Stromal cell of bone marrow (primary cell): ENCODE measurements around the gene RSRC1.
"Not testable (repeated sequence)": the region's sequence is repeated elsewhere in the genome, so short reads cannot be mapped to it uniquely, and the experiment has no call there.

Experiments
- DNase-seq: peaks from one replicate; pipeline ENCODE4 v3.0.0-alpha.2; 2012; ENCODE audit warnings: low read depth

RSRC1 gene

DNA sequence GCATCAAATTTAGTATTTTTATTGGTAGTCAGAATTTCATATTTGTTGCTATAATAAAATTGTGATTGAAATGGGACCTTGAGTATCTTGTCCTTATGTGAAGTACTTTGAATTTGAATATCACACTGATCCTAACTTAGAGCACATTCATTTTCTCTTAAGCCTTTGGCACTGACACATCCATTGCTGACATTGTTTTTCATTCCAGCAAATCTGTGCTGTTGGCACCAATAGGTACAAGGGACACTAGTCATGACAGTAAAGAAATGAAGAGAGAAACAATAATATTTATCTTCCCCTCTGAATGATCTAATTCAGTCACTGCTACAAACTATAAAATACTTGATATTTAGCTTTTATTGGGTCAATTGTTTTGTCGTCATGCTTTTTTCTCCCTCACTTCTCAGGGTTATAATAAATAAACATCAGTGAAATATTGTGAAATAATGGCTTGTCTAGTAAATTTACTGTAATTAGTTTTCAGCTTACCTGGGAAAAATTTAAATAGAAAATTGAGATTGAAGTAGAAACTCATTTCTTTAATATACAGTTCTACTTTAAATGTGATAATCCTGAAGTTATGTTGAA, 294.3 kb downstream of the RSRC1 start:
- DNase-seq = no peak

DNA sequence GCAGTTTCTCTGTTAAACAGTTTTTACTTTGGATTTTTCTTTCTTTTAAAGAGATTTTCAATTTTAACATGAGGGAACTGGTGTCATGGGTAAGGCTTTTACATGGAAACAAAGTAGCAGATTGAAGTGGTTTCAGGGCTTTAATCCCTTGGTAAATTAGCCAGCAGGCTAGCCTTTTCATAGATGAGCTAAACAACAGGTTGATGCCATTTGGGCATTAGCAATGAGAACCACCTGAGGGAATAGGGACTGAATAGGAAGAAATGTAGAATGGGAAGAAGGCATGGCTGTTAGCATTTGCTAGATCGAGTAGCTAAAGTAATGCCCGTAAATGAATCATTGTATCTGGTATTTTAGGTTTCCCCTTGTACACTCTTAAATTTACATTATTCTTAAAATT, 295.6 kb downstream of the RSRC1 start:
- no peak for DNase-seq

DNA sequence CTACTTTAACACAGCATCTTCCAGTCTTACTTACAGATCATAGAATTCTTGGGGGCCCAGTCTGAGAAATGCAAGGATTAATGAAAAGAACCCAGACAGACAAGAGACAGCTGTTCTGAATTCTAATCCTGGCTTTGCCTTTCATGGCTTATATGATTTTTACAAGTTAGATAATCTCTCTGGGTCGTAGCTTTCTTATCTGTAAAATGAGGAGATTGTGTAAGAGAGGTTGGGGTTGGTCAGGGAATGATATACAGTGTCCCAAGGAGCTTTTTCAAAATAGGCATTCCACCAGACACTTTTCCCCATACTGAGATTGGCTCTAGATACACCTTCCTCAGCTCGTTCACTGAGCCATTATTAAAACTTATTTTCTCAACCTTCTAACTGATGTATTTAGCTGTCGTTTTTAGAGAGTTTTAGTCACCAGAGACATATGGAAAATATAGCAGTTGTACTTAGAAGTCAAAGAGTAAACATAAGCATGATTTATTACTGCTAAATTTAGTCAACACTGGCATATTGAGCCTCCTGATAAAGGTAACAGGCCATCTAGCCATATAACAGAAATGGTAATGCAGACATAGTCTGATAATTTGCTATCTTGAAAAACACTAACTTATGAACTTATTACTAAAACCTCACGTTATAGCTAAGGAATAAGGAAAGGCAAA, 298.1 kb downstream of the RSRC1 start:
- no peak for DNase-seq

DNA sequence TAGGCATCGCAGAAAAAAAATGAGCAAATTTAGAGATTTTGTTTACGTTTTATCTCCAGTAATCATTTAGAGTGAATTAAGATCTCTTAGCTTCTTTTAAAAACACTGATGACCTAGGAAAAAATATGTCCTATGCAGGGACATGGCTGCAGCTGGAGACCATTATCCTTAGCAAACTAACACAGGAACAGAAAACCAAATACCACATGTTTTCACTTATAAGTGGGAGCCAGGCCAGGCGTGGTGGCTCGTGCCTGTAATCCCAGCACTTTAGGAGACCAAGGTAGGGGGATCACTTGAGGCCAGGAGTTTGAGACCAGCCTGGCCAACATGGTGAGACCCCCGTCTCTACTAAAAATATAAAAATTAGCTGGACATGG, 298.6 kb downstream of the RSRC1 start:
- not testable (repeated sequence) for DNase-seq

- DNase-seq = no peak
These were observed 308.1 kb downstream of the RSRC1 start for GRCh38 chr3:158418035-158418434.

DNA sequence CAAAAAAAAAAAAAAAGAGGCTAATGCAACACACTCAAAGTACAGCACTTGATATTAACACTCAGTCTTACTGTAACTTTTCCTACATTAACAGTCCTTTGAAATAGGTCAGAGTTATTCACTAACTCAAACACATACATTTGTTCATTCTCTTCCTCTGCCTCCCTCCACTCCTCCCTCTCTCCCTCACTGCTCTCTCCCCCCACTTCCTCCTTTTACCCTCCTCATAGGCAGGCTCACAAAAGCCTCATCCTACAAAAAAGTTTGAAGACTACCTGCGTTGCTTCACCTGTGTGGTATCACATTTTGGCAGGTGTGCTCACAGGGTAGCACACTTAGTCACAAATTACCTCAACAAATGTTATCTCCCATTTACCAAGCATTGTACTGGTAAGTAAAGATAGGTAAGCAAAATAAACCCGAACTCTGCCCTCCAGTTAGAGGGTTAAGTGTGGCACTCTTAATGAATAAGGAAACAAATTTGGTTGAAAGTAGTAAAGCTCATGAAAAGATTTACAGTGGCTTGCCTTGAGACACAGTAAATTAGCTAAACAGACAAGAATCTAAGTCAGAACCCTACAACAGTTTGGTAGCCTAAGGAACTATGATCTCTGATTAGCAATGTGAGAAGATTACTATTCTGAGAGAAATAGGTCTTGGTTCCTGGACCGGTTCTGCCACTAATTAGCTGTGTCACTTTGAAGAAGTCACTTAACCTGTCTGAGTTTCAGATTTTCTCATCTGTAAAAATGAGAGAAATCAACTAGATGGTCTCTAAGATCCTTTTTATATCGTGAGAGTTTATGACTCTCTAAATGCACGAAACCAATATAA, 310.1 kb downstream of the RSRC1 start:
- DNase-seq = no peak

DNA sequence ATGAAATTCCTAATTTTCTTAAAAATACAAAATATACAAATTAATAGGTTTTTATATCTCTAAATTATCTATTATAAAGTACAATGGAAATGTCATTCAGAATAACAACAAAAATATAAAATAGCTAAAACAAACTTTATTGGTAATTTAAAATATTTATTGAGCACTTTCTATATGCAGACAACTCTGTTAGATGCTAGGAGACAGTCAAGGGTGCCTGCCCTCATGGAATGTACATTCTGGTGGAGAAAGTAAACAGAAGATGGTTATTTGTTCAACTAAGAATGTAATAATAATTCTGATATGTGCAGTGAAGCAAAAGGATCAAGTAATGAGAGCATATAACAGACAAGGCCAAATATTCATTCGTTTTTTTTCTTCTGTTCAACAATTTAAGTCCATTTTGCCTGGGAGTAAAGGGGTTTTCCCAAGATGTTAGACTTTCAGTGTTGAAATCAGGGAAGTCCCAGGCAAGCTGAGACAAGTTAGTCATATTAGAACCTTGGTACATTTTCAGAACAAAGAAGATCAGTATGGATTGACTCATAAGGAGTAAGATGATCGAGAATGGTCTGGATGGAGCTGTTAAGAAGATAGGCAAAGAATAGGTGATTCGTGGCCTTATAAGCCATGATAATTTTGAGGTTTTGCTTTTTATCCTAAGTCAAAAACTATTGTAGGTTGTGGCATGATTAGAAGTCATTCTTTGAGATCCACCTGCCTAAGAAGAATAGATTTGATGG, 310.9 kb downstream of the RSRC1 start:
- DNase-seq = peak; percentile 20

GRCh38 chr3:158430448-158430847, 320.6 kb downstream of the RSRC1 start:
- no peak for DNase-seq

DNA sequence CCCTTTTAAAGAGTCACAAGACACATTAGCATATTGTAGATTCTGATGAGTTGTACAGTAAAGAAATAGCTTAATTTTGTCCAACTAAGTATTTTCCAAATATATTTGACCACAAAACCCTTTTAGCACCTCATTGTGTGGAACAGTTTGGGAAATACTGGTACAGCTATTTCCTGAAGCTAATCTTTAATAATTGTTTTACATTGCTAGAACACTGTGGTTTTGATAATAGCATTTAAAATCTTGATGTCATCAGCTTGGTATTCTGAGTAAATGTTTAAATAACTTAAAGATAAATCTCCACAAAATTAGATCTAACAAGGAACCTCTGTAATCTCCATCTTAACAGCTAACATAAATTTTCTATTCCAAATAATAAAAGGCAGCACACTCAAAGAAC, 321.1 kb downstream of the RSRC1 start:
- no peak for DNase-seq

DNA sequence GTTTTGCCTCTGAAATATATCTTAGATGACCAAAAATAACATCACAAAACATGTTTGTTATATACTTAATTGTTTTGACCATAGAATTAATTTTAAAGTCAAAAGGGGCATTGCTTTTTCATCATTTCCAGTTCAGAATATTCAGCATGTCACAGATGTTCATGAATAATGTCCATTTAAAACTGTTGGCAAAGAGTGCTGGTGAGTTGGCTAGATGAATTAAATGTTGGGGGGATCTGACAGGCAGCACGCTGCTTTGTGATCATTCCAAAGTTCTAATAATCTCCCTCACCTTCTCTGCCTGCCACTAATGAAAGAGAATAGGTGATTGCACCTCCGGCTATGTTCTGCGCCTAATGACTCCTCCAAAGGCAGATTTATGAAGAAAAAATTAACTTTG, 321.9 kb downstream of the RSRC1 start:
- DNase-seq = no peak

DNA sequence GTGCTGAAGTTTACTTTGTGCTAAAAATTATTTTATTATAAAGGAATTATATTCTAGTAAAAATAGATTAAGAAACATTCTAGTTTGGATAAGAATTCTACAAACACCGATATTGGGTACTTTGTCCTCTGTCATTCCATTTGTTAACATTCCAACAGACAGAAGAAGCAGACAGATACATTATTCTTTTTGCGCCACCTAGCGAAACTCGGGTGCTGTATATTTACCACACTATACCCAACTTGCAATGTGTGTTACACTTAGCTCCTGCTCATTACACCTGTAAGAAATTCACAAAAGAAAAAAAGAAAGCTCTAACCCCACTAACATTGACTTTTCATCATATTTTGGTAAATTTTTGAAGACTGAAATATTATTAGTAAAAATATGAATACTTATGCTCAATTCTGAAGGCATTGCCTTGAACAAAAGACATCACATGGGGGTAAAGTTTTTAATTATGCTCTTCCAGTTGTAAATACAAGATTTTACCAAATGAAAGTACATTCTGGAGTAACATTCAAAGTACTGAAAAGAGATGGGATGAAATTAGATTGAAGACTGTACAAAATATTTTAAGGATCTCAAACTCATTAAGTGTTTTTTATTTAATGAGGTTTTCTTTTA, 324.6 kb downstream of the RSRC1 start:
- DNase-seq = peak; percentile 45

DNA sequence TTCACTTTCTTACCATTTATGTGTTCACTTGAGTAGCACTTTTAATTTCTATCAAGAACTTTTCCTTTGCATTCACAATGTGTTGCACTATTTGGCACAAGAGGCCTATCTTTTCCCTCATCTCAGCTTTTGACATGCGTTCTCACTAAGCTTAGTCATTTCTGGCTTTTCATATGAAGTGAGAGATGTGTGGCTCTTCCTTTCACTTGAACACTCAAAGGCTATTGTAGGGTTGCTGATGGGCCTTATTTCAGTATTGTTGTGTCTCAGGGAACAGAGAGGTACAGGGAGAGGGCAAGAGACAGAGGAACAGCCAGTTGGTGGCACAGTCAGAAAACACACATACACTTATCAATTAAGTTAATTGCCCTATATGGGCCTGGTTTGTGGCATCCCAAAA, 333.7 kb downstream of the RSRC1 start:
- no peak for DNase-seq

- DNase-seq = no peak
These were observed 337.5 kb downstream of the RSRC1 start for GRCh38 chr3:158447408-158447807.

DNA sequence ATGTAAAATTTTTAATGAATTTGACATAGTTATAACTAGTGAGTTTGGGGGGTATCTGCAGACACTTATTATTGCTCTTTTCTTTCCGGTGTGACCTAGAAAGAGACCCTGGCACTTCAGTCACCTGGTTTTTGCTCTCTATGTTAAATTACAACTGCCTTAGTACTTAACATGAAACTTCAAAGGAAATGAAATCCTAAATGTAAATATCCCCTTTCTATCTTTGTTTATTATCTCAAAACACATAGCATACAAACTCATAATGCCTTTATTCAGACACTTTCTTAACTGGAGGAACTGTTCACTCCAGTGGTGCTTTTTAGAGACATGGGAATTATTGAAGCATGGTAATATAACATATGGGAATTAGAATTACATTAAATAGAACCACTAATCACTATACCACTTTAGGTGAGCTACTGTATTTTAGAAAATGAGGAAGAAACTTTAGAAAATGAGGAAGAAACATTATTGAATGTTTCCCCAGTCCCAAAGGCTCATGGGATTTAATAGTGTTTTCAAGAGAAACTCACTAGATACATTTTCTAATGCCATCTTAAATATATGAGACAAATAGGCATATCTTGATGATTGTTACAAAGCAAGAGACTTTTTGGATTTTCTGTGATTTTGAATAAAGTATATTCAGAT, 341.6 kb downstream of the RSRC1 start:
- no peak for DNase-seq

DNA sequence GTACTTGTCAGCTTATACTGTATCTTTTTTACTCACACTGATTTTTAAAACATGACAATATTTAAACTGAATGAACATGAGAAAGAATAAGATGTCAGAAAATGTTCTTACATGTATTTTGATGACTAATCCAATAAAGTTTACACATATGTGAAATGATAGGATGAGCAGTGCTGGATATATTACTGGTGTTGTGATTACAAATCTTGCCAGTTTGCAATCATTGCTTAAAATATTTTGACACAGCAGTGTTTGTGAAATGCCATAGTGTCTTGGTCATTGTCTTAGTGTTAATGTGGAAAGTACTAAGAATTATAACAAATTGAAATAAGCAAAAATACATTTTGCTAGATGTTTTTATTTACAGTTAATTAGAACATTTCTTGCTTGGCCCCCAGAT, 342.4 kb downstream of the RSRC1 start:
- no peak for DNase-seq

- no peak for DNase-seq
These were observed 343.1 kb downstream of the RSRC1 start for GRCh38 chr3:158453004-158453403.

- DNase-seq = no peak
These were observed 344.0 kb downstream of the RSRC1 start for GRCh38 chr3:158453865-158454264.

DNA sequence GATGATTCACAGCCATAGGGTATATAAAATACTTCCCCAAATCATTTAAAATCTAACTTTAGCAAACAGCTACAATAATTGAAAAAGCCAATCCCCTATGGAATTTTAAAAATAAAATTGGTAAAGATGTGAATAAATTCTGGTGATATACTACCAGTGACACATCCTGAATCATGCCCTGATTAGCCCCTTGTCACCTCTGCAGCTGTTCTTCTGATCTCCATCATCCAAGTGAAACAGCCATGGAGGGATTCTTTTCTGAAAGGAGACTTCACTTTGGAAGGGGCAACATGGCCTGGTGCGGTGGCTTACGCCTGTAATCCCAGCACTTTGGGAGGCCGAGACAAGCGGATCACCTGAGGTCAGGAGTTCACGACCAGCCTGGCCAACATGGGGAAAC, 345.5 kb downstream of the RSRC1 start:
- DNase-seq = no peak

GRCh38 chr3:158456114-158456513, 346.2 kb downstream of the RSRC1 start:
- no peak for DNase-seq

- DNase-seq = no peak
These were observed 348.6 kb downstream of the RSRC1 start for GRCh38 chr3:158458464-158458863.

DNA sequence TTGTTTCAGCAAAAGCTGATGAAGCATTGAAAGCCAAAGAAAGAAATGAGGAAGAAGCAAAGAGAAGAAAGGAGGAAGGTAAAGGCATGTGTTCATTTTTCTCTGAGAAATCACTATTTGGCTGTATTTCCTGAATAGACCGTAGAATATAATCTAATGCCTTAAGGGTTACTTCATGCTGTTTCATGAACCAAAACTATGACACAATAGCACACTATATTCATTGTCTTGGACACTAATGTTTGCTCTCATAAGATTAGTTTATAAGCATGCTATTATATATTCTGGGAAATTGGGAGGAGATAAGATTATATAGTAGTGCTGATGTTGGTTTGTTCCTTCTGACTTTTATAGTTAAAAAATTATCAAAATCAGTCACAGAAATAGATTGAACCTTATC, 351.0 kb downstream of the RSRC1 start:
- DNase-seq = no peak

GRCh38 chr3:158463556-158463955, 353.7 kb downstream of the RSRC1 start:
- DNase-seq = no peak
